CD4-positive, alpha-beta T cell treated with Interleukin-6 at 100 ng/mL for 8 hours (primary cell): ENCODE measurements around the gene RGL3.
"Not testable (repeated sequence)": the region's sequence is repeated elsewhere in the genome, so short reads cannot be mapped to it uniquely, and the experiment has no call there.

Experiments used
- DNase-seq: peaks from one replicate; pipeline ENCODE4 v3.0.0-alpha.2; 2020; ENCODE audit warnings: mixed read lengths, low spot score

RGL3 gene

DNA sequence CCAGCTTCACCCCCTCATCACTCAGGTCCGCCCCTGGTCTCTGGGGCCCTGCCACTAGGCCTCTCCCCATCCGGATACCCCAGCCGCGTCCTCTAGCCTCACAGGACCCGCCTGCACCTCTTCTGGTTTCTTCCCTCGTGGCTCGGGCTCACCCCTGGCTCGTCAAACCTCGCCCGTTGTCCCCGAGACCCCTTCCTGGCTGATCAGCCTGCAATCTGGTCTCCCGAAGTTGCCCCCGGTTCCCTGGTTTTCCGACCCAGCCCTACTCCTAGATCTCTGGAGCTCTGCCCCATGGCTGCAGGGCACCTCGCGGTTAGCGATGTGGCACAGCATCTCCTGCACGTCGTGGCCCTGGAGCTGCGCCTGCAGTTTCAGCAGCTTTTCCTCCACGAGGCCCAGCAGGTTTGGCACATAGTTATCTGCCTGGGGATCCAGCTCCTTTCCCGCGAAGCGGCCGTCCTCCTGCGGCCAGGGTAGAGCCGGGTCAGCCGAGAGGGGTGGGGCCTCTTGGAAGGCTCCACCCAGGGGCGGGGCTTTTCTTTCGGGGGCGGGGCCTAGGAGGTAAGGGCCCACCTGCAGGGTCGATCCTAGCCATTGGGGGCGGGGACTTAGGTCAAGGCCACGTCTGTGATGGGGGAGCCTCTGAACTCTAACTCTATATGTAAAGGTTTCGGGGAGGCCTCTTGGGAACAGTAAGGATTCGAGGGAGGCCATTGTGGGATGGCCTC is 2.4 kb upstream of the RGL3 start:
- DNase-seq = no peak

DNA sequence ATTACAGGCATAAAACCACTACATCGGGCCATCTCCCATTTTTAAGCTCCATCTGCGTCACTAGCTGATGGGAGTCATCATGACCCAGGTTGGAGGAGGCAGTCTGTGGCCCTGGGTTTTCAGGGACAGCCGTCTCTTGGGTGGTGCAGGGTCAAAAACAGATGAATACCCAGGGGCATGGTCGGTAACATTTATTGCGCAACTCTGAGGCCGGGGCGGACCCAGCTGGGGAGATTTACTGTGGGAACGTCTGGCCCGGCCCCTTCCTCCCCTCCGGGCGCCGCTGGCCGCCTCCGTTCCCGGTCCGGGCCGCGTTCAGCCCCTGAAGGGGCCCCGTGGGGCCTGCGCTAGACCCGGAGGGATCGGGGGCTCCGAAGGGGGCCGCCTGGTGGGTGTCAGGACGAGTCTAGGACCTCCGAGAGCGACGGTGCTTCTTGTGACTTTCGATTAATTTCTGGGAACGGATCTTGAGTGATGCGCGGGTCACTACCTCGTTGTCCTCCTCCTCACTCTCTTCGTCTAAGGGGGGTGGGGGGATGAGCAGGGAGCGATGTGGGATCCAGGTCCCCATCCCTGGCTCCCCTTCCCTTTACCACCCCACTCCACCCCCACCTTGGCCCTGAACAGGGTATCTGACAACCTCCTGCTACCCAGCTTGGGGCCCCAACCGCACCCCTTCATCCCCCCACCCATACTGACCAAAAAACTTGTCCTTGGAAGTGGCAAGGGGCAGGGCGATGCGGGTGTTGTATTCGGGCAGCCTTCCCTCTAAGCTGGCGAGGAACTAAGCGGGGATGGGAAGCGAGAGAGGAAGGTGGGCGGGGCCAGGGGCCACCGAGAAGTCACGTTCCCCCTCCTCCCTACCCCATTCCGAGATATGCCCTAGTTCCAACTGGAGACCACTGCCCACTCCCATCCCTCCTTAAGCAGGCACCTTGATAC is 1.6 kb upstream of the RGL3 start:
- no peak for DNase-seq

DNA sequence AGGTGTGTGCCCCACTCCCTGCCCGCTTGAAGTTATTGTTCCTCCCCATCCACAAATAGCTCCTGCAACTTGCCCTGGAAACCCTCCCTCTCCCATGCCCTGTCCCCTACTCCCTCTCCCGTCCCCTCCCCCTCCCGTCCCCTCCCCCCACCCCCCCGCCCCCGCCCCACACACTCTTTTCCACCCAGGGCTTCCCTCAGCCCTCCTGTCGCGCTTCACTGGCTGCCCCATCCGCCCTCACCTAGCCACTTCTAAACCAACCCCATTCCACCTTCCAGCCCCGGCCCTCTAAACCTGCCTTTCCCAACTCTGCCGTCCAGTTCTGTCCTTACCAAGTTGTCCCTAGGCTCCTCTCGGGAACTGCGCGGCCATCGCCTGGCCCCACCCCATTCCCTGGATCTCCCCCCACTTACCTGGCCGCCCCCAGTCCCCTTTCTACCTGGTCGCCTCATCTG is 993 bp downstream of the RGL3 start:
- DNase-seq = no peak

DNA sequence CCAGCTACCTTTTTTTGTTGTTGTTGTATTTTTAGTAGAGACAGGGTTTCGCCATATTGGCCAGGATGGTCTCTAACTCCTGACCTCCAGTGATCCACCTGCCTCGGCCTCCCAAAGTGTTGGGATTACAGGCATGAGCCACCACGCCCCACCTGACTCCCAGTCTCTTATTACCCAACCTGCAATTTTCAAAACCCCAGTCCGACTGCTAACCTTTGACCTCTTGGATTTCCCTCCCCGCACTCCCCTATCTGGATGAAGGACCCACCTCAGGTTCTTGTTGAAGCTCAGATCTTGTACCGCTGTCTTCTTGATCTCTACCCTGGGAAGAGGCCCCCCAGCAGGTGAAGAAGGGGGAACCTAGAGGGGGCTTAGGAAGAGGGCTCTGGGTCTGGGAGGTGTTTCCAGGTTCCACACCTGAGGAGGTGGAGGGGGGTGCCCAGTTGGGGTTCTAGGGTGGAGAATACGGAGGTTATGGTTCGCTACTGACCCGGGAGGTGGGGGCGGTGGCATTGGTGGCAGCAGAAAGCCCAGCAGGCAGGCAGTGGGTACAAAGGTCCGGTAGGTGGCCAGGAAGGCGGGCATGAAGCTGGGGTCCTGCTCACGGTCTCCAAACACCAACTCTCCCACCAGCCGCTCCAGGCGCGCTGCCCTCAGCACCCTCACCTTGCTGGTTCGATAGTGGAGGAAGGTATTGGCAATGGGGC is 2.6 kb downstream of the RGL3 start:
- DNase-seq = no peak

DNA sequence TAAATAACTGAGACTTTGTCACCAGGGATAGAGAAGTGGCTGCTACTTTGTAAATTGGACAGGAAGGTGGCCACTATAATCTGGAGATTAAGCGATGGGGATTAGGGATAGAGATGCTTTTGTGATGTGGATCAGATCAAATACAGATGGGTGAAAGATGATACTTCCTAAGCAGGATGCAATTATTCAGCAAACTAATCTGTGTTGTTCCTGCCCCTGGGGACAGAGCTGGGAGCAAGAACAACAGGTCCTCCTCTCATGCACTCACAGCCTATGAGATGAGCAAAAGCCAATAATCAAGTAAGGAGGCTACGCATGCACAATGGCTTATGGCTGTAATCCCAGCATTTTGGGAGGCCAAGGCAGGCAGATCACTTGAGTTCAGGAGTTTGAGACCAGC is 4.6 kb downstream of the RGL3 start:
- DNase-seq = no peak

DNA sequence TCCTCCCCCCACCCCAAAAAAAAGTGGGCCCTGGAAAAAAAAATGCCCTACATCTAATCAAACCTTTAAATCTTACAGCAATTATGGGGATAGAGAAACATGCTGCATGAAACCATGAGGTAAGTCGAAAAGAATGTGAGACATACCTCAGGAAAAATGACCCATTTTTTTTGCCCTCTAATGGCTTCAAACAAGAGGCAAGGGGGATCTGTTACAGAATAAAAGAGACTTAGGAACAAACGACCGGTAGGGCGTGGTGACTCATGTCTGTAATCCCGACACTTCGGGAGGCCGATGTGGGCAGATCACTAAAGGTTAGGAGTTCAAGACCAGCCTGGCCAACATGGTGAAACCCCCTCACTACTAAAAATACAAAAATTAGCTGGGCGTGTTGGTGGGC is 8.4 kb downstream of the RGL3 start:
- no peak for DNase-seq

DNA sequence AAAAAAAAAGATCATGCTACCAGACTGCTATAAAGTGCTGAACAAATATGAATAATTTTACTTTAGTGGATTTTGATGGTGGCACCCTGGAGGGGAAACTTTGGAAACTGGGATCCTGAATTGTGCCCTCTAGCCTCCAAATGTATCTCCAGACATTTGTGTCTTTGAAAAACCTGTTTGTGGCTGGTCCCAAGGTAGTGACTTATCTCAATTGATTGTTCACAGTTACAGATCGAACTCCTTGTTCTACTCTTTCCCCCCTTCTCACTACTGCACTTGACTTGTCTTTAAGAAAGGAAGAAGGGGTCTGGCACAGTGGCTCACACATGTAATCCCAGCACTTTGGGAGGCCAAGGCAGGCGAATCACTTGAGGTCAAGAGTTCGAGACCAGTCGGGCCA is 10.5 kb downstream of the RGL3 start:
- no peak for DNase-seq

DNA sequence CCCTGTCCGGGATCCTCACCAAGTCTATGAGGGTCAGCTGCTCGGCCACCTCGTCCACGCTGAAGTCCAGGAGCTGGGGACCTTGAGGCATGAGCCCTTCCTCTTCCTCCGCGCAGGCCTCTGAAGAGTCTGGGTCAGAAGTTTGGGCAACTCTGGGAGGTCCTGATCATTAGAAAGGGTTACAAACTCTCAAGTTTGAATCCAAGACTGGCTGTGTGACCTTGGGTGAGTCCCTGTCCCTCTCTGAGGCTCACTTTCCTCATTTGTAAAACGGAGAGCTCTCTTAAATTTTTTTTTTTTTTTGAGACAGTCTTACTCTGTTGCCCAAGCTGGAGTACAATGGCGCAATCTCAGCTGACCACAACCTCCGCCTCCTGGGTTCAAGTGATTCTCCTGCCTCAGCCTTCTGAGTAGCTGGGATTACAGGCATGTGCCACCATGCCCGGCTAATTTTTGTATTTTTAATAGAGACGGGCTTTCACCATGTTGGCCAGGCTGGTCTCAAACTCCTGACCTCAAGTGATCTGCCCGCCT is 12.3 kb downstream of the RGL3 start:
- DNase-seq = not testable (repeated sequence)

DNA sequence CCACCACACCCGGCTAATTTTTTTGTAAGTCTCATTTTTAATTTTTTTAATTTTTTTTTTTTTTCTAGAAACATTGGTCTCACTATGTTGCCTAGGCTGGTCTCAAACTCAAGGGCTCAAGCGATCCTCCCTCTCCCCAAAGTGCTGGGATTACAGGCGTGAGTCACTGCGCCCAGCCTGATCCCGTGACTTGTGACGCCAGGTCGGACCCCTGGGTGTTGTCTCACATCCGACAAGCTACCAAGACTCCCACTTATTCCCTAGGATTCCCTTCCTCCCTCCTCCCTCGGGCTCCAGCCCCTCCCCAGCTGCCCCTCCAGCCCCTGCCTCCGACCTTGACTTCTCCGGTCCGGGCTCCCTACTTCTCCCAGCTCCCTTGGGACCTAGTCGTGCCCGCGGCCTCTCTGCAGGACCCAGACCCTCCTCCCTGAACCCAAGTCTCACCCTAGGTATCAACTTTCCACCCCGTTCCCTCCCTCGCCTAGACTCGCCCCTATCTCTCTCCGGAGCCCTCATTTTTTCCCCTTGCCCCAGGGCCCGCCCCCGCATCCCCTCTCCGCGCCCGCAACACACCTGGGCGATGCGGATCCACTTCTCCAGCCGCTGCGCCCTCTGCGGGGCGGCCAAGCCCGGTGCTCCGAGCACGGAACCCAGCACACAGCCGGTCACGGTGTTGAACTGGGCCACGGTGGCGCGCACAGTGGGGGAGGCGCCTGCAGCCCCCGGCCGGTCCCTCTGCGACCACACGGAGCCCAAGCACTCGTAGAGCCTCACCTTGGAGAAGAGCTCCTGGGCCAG is 13.1 kb downstream of the RGL3 start:
- DNase-seq = no peak

DNA sequence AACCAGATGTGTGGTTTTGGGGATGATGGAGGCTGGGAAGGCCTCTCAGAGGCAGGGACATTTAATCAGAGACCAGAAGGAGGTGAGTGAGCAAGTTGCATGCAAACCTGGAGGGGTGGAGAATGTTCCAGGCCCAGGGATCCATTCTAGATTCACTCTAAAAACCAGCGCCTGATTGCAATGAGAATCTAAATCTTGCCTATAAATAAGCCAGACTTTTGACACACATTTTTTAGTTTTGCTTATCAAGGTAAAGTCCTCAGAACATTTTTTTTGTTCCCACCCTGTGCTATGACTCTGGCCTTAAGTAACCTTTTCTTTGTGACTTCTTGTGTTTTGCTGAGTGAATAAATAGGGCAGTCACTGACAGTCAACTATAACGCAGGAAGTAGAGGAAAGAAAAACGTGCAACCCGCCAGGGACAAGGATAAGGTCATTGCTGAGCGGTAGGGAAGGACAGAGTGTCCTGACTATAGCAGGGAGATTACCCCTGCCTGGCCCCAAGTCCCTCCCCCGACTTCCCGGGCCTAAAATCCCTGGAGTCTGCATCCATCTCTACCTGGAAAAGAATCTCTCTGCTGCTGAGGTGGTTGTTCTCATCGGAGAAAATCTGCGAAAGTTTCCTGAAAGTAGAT is 14.4 kb downstream of the RGL3 start:
- DNase-seq = no peak

DNA sequence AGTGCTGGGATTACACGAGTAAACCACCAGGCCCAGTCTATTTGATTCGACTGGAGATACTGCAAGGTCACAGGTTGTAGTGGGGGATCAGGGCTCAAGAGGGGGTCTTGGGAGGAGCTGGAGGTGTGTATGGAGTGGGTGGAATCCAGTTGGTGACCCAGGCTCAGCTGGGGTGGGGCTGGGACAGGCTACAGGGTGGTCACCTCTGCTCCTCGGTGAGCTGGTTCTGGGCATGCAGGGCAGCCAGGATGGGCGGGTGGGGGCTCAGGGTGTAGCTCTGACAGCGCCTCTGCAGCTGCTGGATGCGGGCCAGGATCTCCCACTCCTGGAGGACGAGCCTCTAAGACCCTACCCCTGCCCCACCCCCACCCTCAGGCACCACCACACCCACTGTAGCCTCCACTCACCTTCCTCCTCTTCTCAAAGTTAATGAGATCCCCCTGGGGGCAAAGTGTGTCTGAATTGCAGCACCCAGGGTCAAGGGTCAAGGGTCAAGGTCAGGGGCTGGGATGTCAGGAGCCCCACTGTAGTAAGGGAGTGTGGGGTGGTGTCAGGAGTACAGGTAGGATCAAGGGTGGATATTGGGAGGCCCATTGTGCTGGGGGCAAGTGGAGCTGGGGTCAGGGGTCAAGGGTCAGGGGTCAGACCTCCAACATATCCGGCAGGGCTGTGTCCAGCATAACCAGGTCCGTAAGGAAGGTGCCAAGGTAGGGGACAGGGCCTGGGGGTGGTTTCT is 17.1 kb downstream of the RGL3 start:
- DNase-seq = no peak

DNA sequence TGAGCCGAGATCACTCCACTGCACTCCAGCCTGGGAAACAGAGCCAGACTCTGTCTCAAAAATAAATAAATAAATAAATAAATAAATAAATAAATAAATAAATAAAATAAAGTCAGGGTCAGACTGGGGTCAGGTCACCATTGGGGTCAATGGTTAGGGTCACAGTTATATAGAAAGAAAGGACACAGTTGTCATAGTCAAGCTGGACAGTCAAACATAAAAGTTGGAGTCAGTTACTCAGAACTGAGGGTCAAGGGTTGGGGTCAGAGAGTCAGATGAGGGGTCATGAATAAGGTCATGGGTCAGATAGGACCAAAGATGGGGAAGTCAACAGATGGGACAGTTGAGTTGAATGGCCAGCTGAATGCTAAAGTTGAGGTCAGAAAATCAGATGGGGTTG is 18.3 kb downstream of the RGL3 start:
- DNase-seq = no peak

DNA sequence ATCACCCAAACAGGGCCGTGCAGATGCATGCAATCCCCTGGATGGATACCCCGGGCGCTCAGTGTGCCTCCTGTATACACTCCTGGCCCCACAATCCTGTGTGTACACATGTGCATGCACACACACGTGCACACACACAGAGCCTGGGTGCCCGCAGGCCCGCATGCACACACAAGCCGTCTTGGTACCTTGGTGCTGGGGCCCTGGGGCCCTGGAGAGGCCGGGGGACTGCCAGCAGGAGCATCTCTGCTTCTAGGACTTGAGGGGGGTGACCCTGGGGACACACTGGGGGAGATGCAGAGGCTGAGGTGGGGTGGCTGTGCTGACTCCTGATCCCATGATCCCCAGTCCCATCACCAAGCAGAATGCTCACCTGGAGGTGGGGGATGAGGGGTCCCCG is 19.4 kb downstream of the RGL3 start:
- no peak for DNase-seq

DNA sequence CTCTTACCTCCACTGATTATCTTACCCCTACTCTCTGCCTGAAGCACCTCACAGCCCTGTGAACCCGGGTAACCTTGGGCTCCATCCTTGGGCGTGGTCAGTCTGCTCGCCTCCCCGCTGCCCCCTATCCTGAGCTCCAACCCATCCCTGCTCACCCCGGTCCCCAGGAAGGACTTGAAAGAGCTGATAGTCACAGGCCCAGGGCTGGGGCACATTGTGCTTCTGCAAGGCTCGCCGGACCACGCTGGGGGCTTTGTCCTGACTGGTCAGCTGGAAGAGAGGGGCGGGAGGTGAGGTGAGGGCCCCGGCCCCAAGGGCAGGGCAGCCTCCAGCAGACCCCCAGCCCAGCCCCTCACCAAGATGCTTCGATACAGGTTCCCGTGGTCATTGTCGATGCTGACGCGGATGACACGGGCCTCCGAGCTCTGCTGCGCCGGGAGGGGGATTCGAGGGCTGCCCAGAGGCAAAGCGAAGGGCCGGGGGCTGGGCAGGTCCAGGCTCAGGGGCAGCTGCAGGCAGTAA is 22.0 kb downstream of the RGL3 start:
- DNase-seq = no peak

DNA sequence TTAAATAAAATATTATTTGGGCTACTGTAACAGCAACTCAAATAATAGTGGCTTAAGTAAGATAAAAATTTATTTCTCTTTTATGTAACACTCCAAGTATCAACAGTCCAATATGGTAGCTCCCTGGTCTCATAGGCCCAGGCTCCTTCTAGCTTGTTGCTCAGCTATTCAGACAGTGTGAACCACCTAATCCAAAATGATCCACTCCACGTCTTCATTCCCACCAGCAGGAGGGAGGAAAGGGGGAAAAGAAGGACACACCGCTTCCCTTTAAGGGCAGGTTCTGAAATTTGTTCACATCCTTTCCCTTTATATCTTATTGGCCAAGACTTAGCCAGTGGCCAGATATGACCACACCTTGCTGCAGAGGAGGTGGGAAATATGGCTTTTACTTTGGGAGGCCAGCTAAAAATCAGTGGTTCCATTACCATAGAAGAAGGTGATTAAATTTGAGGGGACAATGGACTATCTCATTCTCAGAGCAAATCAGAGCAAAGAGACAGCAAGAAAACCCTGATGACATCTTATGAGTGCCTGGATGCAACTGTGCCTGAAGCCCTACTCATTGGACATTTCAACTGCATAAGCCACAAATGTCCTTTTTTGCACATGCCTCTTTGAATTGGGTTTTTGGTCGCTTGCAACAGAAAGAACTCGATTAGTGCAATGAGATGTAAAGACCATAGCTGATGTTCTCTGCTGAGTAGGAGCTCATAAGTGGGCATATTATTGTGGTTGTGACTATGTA is 28.0 kb downstream of the RGL3 start:
- no peak for DNase-seq

DNA sequence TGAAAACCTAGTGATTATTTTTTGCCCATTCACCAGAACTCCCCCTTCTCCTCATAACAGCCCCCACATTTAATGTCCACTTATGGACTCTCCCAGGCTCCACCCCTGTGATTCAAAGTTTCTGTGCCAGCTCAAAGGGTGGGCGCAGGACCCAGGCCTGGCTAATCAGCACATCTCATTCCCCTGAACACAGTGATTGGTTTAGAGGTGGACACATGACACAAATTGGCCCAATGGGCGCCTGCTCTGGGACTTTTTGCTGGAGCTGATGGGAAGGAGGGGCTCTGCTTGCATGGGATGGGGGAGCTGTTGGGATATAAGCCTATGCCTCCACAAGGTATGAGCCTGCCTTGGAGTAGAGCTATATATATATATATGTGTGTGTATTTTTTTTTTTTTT is 28.8 kb downstream of the RGL3 start:
- DNase-seq = no peak

DNA sequence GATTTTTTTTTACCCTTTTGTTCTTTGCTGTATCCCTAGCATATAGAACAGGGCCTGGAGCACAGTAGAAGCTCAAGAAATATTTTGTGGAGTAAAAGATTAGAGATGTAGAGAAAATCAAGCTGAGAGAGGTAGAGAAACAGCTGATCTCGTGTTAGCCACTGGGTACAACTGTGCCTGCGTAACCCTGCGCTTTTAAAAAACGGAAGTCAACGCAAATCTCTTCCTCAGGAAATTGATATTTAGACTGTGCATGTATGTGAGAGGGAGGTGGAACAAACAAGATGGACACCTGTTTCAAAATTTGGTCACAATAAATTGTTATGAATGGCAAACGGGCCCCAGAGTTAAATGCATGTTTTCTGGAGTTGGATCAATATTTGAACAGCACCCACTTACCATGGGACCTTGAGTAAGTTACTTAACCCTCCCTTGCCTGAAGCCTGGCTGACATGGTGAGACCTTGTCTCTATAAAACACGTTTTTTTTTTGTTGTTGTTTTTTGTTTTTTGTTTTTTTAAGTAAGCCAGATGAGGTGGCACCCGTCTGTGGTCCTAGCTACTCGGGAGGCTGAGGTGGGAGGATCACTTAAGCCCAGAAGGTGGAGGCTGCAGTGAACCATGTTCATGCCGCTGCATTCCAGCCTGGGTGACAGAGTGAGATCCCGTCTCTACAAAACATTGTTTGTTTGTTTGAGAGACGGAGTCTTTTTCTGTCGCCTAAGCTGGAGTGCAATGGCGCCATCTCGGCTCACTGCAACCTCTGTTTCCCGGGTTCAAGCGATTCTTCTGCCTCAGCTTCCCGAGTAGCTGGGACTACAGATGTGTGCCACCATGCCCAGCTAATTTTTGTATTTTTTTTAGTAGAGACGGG is 31.7 kb downstream of the RGL3 start:
- DNase-seq = no peak

DNA sequence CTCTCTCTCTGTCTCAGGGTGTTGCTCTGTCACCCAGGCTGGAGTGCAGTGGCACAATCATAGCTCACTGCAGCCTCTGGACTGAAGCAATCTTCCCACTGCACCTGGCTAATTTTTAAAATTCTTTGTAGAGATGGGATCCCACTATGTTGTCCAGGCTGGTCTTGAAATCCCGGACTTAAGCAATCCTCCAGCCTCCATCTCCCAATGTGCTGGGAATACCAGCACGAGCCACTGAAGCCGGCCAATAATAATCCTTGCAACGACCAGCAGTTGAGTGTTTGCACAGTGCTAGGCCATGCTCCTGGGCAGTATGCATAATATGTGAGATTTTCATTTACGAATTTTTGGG is 34.4 kb downstream of the RGL3 start:
- no peak for DNase-seq

DNA sequence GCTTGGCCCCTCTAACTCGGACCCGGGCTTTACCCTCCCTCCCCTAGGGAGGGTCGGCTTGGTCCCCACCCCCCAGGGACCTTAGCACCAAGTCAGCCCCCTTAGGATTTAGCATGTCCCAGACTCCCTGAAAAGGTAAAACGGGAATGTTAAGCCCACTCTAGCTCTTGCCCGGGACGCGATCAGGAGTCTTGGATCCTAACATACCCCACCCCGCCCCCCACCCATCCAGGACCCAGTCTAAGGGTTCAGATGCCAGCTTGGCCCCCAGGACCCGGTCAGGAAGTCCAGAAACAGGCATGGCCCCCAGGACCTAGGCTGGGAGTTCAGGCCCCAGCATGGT is 35.4 kb downstream of the RGL3 start:
- DNase-seq = no peak
